A549 (cell line): ENCODE results near the gene SETD3. TPM values are rescaled to one million over a fixed set of nuclear protein-coding genes. Genes with fewer than 3 reads are reported as not detected.

ENCODE experiments used
- ATAC-seq, 2 experiments: fragments of 200-7000 bp in 1 of 2; fragments of >200 bp in 1 of 2; cut with Nextera tagmentation in 1 of 2; cut with Tn5 transposase in 1 of 2; 3 replicates each; pipeline versions ENCODE4 v1.8.0 to v1.9.1; 2018 to 2020; ENCODE audit warnings: mild to moderate bottlenecking in 1 of 2, moderate library complexity in 1 of 2
- CTCF ChIA-PET: fragments of 300-600 bp; sonication (Branson Sonifier 250); formaldehyde crosslinking; extraction: SDS; loops from one replicate; lab custom pipeline; 2021; ENCODE audit warnings: antibody characterized with exemption, inconsistent platforms; lab: Yijun Ruan, JAX
- POLR2A ChIA-PET: fragments of 350-600 bp; formaldehyde crosslinking; extraction: SDS; loops from one replicate; lab custom pipeline; 2021; ENCODE audit warnings: antibody characterized with exemption, inconsistent platforms; lab: Yijun Ruan, JAX
- DNase-seq, 2 experiments: peaks; one replicate each; pipeline versions ENCODE4 v3.0.0 to v3.0.0-alpha.2; 2011 to 2016; ENCODE audit warnings: low read depth in 1 of 2, low spot score in 1 of 2
- FAIRE-seq: peaks from 2 replicates; lab custom pipeline; 2011; peaks lifted over from hg19 to GRCh38; lab: Jason Lieb, UNC
- H3K27ac ChIP-seq, 2 experiments: fragments of >200 bp; sonication (Bioruptor Twin); formaldehyde crosslinking; 3 replicates each; pipeline ENCODE4 v1.5.1; 2016 to 2017
- H3K4me1 ChIP-seq: fragments of >200 bp; sonication (Bioruptor Twin); formaldehyde crosslinking; 3 replicates; pipeline ENCODE4 v1.6.1; 2016
- H3K4me2 ChIP-seq: fragments of >200 bp; sonication (Bioruptor Twin); formaldehyde crosslinking; 3 replicates; pipeline ENCODE4 v1.6.1; 2016
- H3K4me3 ChIP-seq: fragments of >200 bp; sonication (Bioruptor Twin); formaldehyde crosslinking; 3 replicates; pipeline ENCODE4 v1.5.1; 2016
- H3K9me3 ChIP-seq: fragments of >200 bp; sonication (Bioruptor Twin); formaldehyde crosslinking; 3 replicates; pipeline ENCODE4 v1.6.1; 2016
- BCL3 ChIP-seq: fragments of >200 bp; sonication (Bioruptor Twin); formaldehyde crosslinking; IDR thresholded peaks from 3 replicates; pipeline ENCODE4 v1.6.1; 2016
- CBX2 ChIP-seq: fragments of 200-600 bp; sonication (generic); IDR thresholded peaks from 2 replicates; pipeline ENCODE4 v1.6.1; 2016; ENCODE audit warnings: low read depth, mild to moderate bottlenecking, borderline replicate concordance
- CBX8 ChIP-seq: fragments of 200-600 bp; sonication (generic); IDR thresholded peaks from 2 replicates; pipeline ENCODE4 v1.6.1; 2016
- ESRRA ChIP-seq: fragments of 150-350 bp; IDR thresholded peaks from 2 replicates; pipeline ENCODE4 v1.6.1; 2014; ENCODE audit warnings: mild to moderate bottlenecking, low read length, borderline replicate concordance
- FOSL2 ChIP-seq, 2 experiments: fragments of 450-650 bp in 1 of 2; fragments of >200 bp in 1 of 2; sonication (Bioruptor Twin) in 1 of 2; formaldehyde crosslinking; IDR thresholded peaks; 2 replicates each; pipeline versions ENCODE4 v1.5.0 to v1.6.1; 2016 to 2020; ENCODE audit warnings: mild to moderate bottlenecking in 1 of 2, moderate library complexity in 1 of 2
- GATA3 ChIP-seq: IDR thresholded peaks from 2 replicates; pipeline ENCODE4 v1.6.1; 2012; ENCODE audit warnings: borderline replicate concordance
- HDAC2 ChIP-seq: fragments of 200-600 bp; sonication (generic); IDR thresholded peaks from 2 replicates; pipeline ENCODE4 v1.6.1; 2016
- HOXA7 ChIP-seq: fragments of 250-450 bp; sonication (Bioruptor Pico); IDR thresholded peaks from 2 replicates; pipeline ENCODE4 v1.5.0; 2020; ENCODE audit warnings: mild to moderate bottlenecking, moderate library complexity
- JUN ChIP-seq, 2 experiments: fragments of >200 bp; sonication (Bioruptor Twin); formaldehyde crosslinking; IDR thresholded peaks; 2 replicates in 1 of 2; 3 replicates in 1 of 2; pipeline ENCODE4 v1.6.1; 2016 to 2017
- JUNB ChIP-seq: fragments of >200 bp; sonication (Bioruptor Twin); formaldehyde crosslinking; IDR thresholded peaks from 2 replicates; pipeline ENCODE4 v1.6.1; 2016
- KDM1A ChIP-seq: fragments of 200-600 bp; sonication (generic); IDR thresholded peaks from 2 replicates; pipeline ENCODE4 v1.6.1; 2016; ENCODE audit warnings: low read depth, mild to moderate bottlenecking
- KDM5A ChIP-seq: fragments of 200-600 bp; sonication (generic); IDR thresholded peaks from 2 replicates; pipeline ENCODE4 v1.6.1; 2016; ENCODE audit warnings: antibody characterized with exemption, mild to moderate bottlenecking
- MAX ChIP-seq: IDR thresholded peaks from 2 replicates; pipeline ENCODE4 v1.6.1; 2012
- NPAS2 ChIP-seq: fragments of 250-450 bp; sonication (Bioruptor Pico); IDR thresholded peaks from 2 replicates; pipeline ENCODE4 v1.8.0; 2022; ENCODE audit warnings: mild to moderate bottlenecking, moderate library complexity, borderline replicate concordance
- NR3C1 ChIP-seq: fragments of >200 bp; sonication (Bioruptor Twin); formaldehyde crosslinking; IDR thresholded peaks from 3 replicates; pipeline ENCODE4 v1.6.1; 2017
- PHF8 ChIP-seq: fragments of 200-600 bp; sonication (generic); IDR thresholded peaks from 2 replicates; pipeline ENCODE4 v1.6.1; 2016; ENCODE audit warnings: low read depth, mild to moderate bottlenecking, antibody characterized with exemption, moderate library complexity, borderline replicate concordance
- RCOR1 ChIP-seq: fragments of 150-350 bp; IDR thresholded peaks from 2 replicates; pipeline ENCODE4 v1.6.1; 2014; ENCODE audit warnings: antibody characterized with exemption, low read length, low read depth
- REST ChIP-seq: fragments of 200-600 bp; sonication (generic); IDR thresholded peaks from 2 replicates; pipeline ENCODE4 v1.6.1; 2016; ENCODE audit warnings: antibody characterized with exemption, mild to moderate bottlenecking, moderate library complexity
- RNF2 ChIP-seq: fragments of 200-600 bp; sonication (generic); IDR thresholded peaks from 2 replicates; pipeline ENCODE4 v1.6.1; 2016; ENCODE audit warnings: low read depth, mild to moderate bottlenecking, antibody characterized with exemption, moderate library complexity, borderline replicate concordance
- SMC3 ChIP-seq: fragments of >200 bp; sonication (Bioruptor Twin); formaldehyde crosslinking; IDR thresholded peaks from 3 replicates; pipeline ENCODE4 v1.6.1; 2018; ENCODE audit warnings: inconsistent platforms
- TP53 ChIP-seq: fragments of 250-450 bp; sonication (Bioruptor Pico); IDR thresholded peaks from 2 replicates; pipeline ENCODE4 v1.5.0; 2021; ENCODE audit warnings: mild to moderate bottlenecking, moderate library complexity
- ZFP36 ChIP-seq: fragments of 450-650 bp; IDR thresholded peaks from 2 replicates; pipeline ENCODE4 v1.6.1; 2014; ENCODE audit warnings: borderline replicate concordance; ENCODE audit not compliant: partially characterized antibody
- ZSCAN20 ChIP-seq: fragments of 250-450 bp; sonication (Bioruptor Pico); IDR thresholded peaks from 2 replicates; pipeline ENCODE4 v1.8.0; 2022; ENCODE audit warnings: mild to moderate bottlenecking, moderate library complexity
- WGBS: methylation state at CpG from one replicate; pipeline ENCODE4 v1.1.6; 2017; ENCODE audit errors: missing lambda C conversion rate; 5-methylcytosine and 5-hydroxymethylcytosine counted together
- polyA plus RNA-seq, 4 experiments: library from polyadenylated mRNA; depleted of rRNA in 3 of 4; stranded (reverse); fragments of >200 nt; fragmentation: RNase III in 1 of 4; extraction: RNeasy Plus Mini Kit Qiagen cat#74134 plus additional on column Dnase treatment in 1 of 4; gene quantifications; 2 replicates in 3 of 4; 3 replicates in 1 of 4; pipeline ENCODE4 v1.2.3, GENCODE V29; 2011 to 2017

Gene SETD3
- polyA plus RNA-seq, 2 of the 4 experiments (the other 2 are of a cell fraction), result 43.1 to 59.7 TPM

GRCh38 chr14:99452968-99453367, 27.7 kb downstream of the SETD3 start:
- FAIRE-seq (no peak), DNase-seq (no peak)
- TF ChIP-seq NPAS2, result no peak
- no peak for TF ChIP-seq JUN (IDR thresholded peaks at IDR 0.05)
- TF ChIP-seq HDAC2, result no peak
- TF ChIP-seq HOXA7 (CRISPR knock-in tag), result no peak
- no peak for TF ChIP-seq REST
- TF ChIP-seq NR3C1, result no peak
- no peak for TF ChIP-seq PHF8
- no peak for TF ChIP-seq RCOR1
- TF ChIP-seq MAX, result no peak
- TF ChIP-seq TP53 (CRISPR knock-in tag), result no peak
- TF ChIP-seq KDM5A, result no peak
- TF ChIP-seq BCL3, result no peak
- TF ChIP-seq KDM1A, result no peak
- TF ChIP-seq CBX8, result no peak
- no peak for TF ChIP-seq SMC3
- no peak for TF ChIP-seq ESRRA
- TF ChIP-seq FOSL2 (IDR thresholded peaks at IDR 0.05), result no peak
- TF ChIP-seq FOSL2 (CRISPR knock-in tag; IDR thresholded peaks at IDR 0.05), result no peak
- TF ChIP-seq RNF2, result no peak
- TF ChIP-seq JUNB, result no peak
- TF ChIP-seq ZFP36, result no peak
- TF ChIP-seq, all 56 proteins: peak for 0
- Histone ChIP-seq H3K4me2 (no peak overlapping the region), H3K9me3 (no peaks in the 10 kb centered on the region), H3K27ac (no peak overlapping the region), H3K4me1 (no peaks in the 10 kb centered on the region), H3K4me3 (no peak overlapping the region)
- WGBS, result 89% methylated on average over 4 of the region's 4 CpGs
- CTCF ChIA-PET, result interaction anchor here (0.9 to 1.2 kb wide), 2 partner anchors 12 to 60 kb away, joined by 3 read pairs; no protein-coding TSS in a partner anchor
- POLR2A ChIA-PET, result no interaction called here
- ATAC-seq, result no peak

- no peak overlapping the region for H3K4me3 ChIP-seq
These were observed 29.4 kb downstream of the SETD3 start for GRCh38 chr14:99451234-99451633.

More at GRCh38 chr14:99451234-99451633, 29.4 kb downstream of the SETD3 start:
- Histone ChIP-seq H3K27ac (no peak overlapping the region), H3K4me1 (no peaks in the 10 kb centered on the region), H3K4me2 (no peak overlapping the region), H3K9me3 (no peaks in the 10 kb centered on the region)
- ChIA-PET POLR2A (no interaction called here), CTCF (interaction anchor here (0.8 to 1.2 kb wide), 3 partner anchors 9 to 62 kb away, joined by 3 to 6 read pairs (median 5); no protein-coding TSS in a partner anchor)
- TF ChIP-seq GATA3 (no peak), CBX2 (no peak), KDM1A (no peak), NPAS2 (no peak), ZSCAN20 (CRISPR knock-in tag) (no peak), HOXA7 (CRISPR knock-in tag) (no peak)
- WGBS, result 92% methylated on average over 5 of the region's 5 CpGs
- FAIRE-seq, result no peak
- DNase-seq, result no peak
- ATAC-seq, result no peak
